ENCODE results near the gene PDK4. TPM values are rescaled to one million over a fixed set of nuclear protein-coding genes. Genes with fewer than 3 reads are reported as not detected.

Gene PDK4
- total and polyA plus RNA-seq, 2 of the 13 experiments (the other 11 are each of a cell fraction or from before 2014, with no cell fraction given): 0.04 TPM; not detected in 1

- no peak for TF ChIP-seq GMEB1 (CRISPR knock-in tag; IDR thresholded peaks at IDR 0.05; ENCODE audit: borderline replicate concordance)
- TF ChIP-seq PREB (CRISPR knock-in tag; IDR thresholded peaks at IDR 0.05): no peak
- TF ChIP-seq HOXA3 (CRISPR knock-in tag; IDR thresholded peaks at IDR 0.05): no peak
- TF ChIP-seq ZNF280B (CRISPR knock-in tag; IDR thresholded peaks at IDR 0.05; ENCODE audit: borderline replicate concordance): no peak
- no peak for TF ChIP-seq BORCS8-MEF2B (CRISPR knock-in tag; IDR thresholded peaks at IDR 0.05)
- TF ChIP-seq ZNF777 (CRISPR knock-in tag; IDR thresholded peaks at IDR 0.05): no peak
- TF ChIP-seq ZNF143 (CRISPR knock-in tag; IDR thresholded peaks at IDR 0.05): no peak
- no peak for TF ChIP-seq MTA3 (CRISPR knock-in tag; IDR thresholded peaks at IDR 0.05)
- peak; percentile 56; the same call in 1 of the 2 replicates for TF ChIP-seq FOXP1 (IDR thresholded peaks at IDR 0.05)
- TF ChIP-seq FOXP1 (CRISPR knock-in tag; IDR thresholded peaks at IDR 0.05): peak; percentile 99
- TF ChIP-seq ZNF570 (CRISPR knock-in tag; IDR thresholded peaks at IDR 0.05; ENCODE audit: borderline replicate concordance): no peak
- TF ChIP-seq TAF1 (CRISPR knock-in tag; IDR thresholded peaks at IDR 0.05): no peak
- no peak for TF ChIP-seq ZSCAN29 (CRISPR knock-in tag; conservative IDR thresholded peaks at IDR 0.05)
- TF ChIP-seq TFDP1 (CRISPR knock-in tag; IDR thresholded peaks at IDR 0.05; ENCODE audit: borderline replicate concordance): no peak
- TF ChIP-seq ZMAT5 (CRISPR knock-in tag; IDR thresholded peaks at IDR 0.05; ENCODE audit: borderline replicate concordance, low read depth): no peak
- TF ChIP-seq ZNF629 (CRISPR knock-in tag; conservative IDR thresholded peaks at IDR 0.05): no peak
- TF ChIP-seq ZBTB38 (CRISPR knock-in tag; IDR thresholded peaks at IDR 0.05): no peak
- TF ChIP-seq ZNF510 (CRISPR knock-in tag; IDR thresholded peaks at IDR 0.05; ENCODE audit: low read depth): no peak
- TF ChIP-seq TOPORS (CRISPR knock-in tag; IDR thresholded peaks at IDR 0.05): no peak
- TF ChIP-seq ZMYM3 (CRISPR knock-in tag; IDR thresholded peaks at IDR 0.05): no peak
- no peak for TF ChIP-seq HNF4G (IDR thresholded peaks at IDR 0.05; ENCODE audit: borderline replicate concordance, low read depth, low read length)
- TF ChIP-seq HNF4G (CRISPR knock-in tag; IDR thresholded peaks at IDR 0.05; ENCODE audit: borderline replicate concordance, low read depth): no peak
- TF ChIP-seq THAP8 (CRISPR knock-in tag; IDR thresholded peaks at IDR 0.05; ENCODE audit: borderline replicate concordance): no peak
These were observed 5.7 kb downstream of the PDK4 start (continued) for GRCh38 chr7:95590387-95591248.
